Measurements from ENCODE around the gene BRD7. TPM values are rescaled to one million over a fixed set of nuclear protein-coding genes. Genes with fewer than 3 reads are reported as not detected.

Gene BRD7
- total RNA-seq: 10 to 100 TPM; 28.0 to 28.9 TPM

GRCh38 chr16:50368410-50369132, at the start of gene BRD7:
BRD7 (minus strand) TSS chr16:50368988; CDS start chr16:50368774, 214 bp downstream.
- Histone ChIP-seq H3K9me3 (no peaks in the 10 kb centered on the region), H3K27ac (peak within 1 kb of the TSS; percentile 53 to 70), H3K27me3 (no peaks in the 10 kb centered on the region), H3K4me3 (peak within 1 kb of the TSS; percentile 96 to 98), H3K36me3 (peaks cover 8% of the 10 kb centered on the region), H3K4me1 (peaks cover 0 to 26% of the 10 kb centered on the region in 2 donors)
- peak; percentile 53 to 61 for TF ChIP-seq CTCF (IDR thresholded peaks at IDR 0.05)
- no peak for DNase-seq (ENCODE audit: low spot score)

GRCh38 chr16:50416388-50416787, 47.6 kb upstream of the BRD7 start:
- Histone ChIP-seq H3K4me1 (no peaks in the 10 kb centered on the region), H3K9me3 (peaks cover 5 to 39% of the 10 kb centered on the region in 2 donors), H3K27ac (no peak overlapping the region), H3K27me3 (no peaks in the 10 kb centered on the region), H3K4me3 (no peak overlapping the region), H3K36me3 (no peaks in the 10 kb centered on the region)
- no peak for DNase-seq (ENCODE audit: low spot score)
- TF ChIP-seq CTCF (IDR thresholded peaks at IDR 0.05): no peak

- no peak overlapping the region for H3K4me3 ChIP-seq
- no peaks in the 10 kb centered on the region for H3K36me3 ChIP-seq
- no peak for DNase-seq (ENCODE audit: low spot score)
- TF ChIP-seq CTCF (IDR thresholded peaks at IDR 0.05): no peak
- no peaks in the 10 kb centered on the region for H3K4me1 ChIP-seq
- no peaks in the 10 kb centered on the region for H3K27me3 ChIP-seq
- H3K9me3 ChIP-seq: peaks cover 0 to 32% of the 10 kb centered on the region in 2 donors
- H3K27ac ChIP-seq: no peak overlapping the region
Observed at GRCh38 chr16:50414152-50414551, 45.4 kb upstream of the BRD7 start.

GRCh38 chr16:50411034-50411433, 42.2 kb upstream of the BRD7 start:
- no peak for TF ChIP-seq CTCF (IDR thresholded peaks at IDR 0.05)
- no peak overlapping the region for H3K4me3 ChIP-seq
- H3K9me3 ChIP-seq: peaks cover 0 to 1% of the 10 kb centered on the region in 2 donors
- no peak for DNase-seq (ENCODE audit: low spot score)
- H3K27me3 ChIP-seq: no peaks in the 10 kb centered on the region
- H3K27ac ChIP-seq: no peak overlapping the region
- H3K36me3 ChIP-seq: no peaks in the 10 kb centered on the region
- H3K4me1 ChIP-seq: no peaks in the 10 kb centered on the region

GRCh38 chr16:50408001-50408561, 39.3 kb upstream of the BRD7 start:
- DNase-seq (ENCODE audit: low spot score): peak; percentile 9
- H3K27me3 ChIP-seq: no peaks in the 10 kb centered on the region
- no peak overlapping the region for H3K4me3 ChIP-seq
- no peak overlapping the region for H3K27ac ChIP-seq
- no peak for TF ChIP-seq CTCF (IDR thresholded peaks at IDR 0.05)
- no peaks in the 10 kb centered on the region for H3K9me3 ChIP-seq
- H3K4me1 ChIP-seq: no peaks in the 10 kb centered on the region
- H3K36me3 ChIP-seq: no peaks in the 10 kb centered on the region

All from right atrium auricular region (tissue), 2 donors.